ENCODE results near the gene MINDY4B. TPM values are rescaled to one million over a fixed set of nuclear protein-coding genes. Genes with fewer than 3 reads are reported as not detected.

MINDY4B gene
- total and polyA plus RNA-seq, 2 of the 4 experiments (the other 2 are of a cell fraction), result not detected

- intact Hi-C loops (cut with micrococcal nuclease), result no loop called here
- no peak overlapping the region for H4K5ac ChIP-seq (ENCODE audit: low read depth, low read length)
- H3K9ac ChIP-seq (ENCODE audit: low read depth, low read length), result no peak overlapping the region
- H3K56ac ChIP-seq (ENCODE audit: extremely low read depth, insufficient read depth, low read length), result no peak overlapping the region
- H2BK120ac ChIP-seq (ENCODE audit: low read depth, low read length), result no peak overlapping the region
- in situ Hi-C loops (cut with MboI; ENCODE audit: low sequenced_read_pairs), result no loop called here
- 71% methylated on average over 5 of the region's 12 CpGs; no CpG with 5 or more reads in 1 of the 2 experiments for WGBS, 2 experiments (ENCODE audit: extremely low coverage in 2 of 2, insufficient read length in 1 of 2)
- POLR2A ChIA-PET (ENCODE audit: unreplicated experiment), result no interaction called here
- no peak overlapping the region for H3K23ac ChIP-seq (ENCODE audit: low read depth, low read length)
- H3K4me1 ChIP-seq (ENCODE audit: control insufficient read depth, insufficient read depth, low read length), result no peaks in the 10 kb centered on the region
- no peak overlapping the region for H3K4me2 ChIP-seq (ENCODE audit: low read depth, low read length)
- H3K18ac ChIP-seq (ENCODE audit: low read depth, low read length), result no peak overlapping the region
- H2AK5ac ChIP-seq (ENCODE audit: low read depth, low read length), result no peak overlapping the region
- H2AK9ac ChIP-seq (replicated peaks; ENCODE audit: low read depth, low read length, poor library complexity), result no peak overlapping the region
- no peak overlapping the region for H3K27ac ChIP-seq (ENCODE audit: insufficient read depth, low read length)
- no peak overlapping the region for H2BK5ac ChIP-seq (ENCODE audit: low read depth, low read length, poor library complexity, severe bottlenecking)
- H3K36me3 ChIP-seq (ENCODE audit: control insufficient read depth, insufficient read depth, low read length), result no peaks in the 10 kb centered on the region
- H3K27me3 ChIP-seq (ENCODE audit: control insufficient read depth, insufficient read depth, low read length), result peaks cover 18% of the 10 kb centered on the region
- TF ChIP-seq USF2 (IDR thresholded peaks at IDR 0.05; ENCODE audit: low read depth, low read length), result no peak
- TF ChIP-seq NFE2L2 (IDR thresholded peaks at IDR 0.05; ENCODE audit: low read depth, low read length), result no peak
- TF ChIP-seq, protein P1, sequence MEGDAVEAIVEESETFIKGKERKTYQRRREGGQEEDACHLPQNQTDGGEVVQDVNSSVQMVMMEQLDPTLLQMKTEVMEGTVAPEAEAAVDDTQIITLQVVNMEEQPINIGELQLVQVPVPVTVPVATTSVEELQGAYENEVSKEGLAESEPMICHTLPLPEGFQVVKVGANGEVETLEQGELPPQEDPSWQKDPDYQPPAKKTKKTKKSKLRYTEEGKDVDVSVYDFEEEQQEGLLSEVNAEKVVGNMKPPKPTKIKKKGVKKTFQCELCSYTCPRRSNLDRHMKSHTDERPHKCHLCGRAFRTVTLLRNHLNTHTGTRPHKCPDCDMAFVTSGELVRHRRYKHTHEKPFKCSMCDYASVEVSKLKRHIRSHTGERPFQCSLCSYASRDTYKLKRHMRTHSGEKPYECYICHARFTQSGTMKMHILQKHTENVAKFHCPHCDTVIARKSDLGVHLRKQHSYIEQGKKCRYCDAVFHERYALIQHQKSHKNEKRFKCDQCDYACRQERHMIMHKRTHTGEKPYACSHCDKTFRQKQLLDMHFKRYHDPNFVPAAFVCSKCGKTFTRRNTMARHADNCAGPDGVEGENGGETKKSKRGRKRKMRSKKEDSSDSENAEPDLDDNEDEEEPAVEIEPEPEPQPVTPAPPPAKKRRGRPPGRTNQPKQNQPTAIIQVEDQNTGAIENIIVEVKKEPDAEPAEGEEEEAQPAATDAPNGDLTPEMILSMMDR (conservative IDR thresholded peaks at IDR 0.05; ENCODE audit: low read depth, low read length), result no peak
- no peak for TF ChIP-seq MAZ (IDR thresholded peaks at IDR 0.05; ENCODE audit: borderline replicate concordance, low read depth, low read length)
- no peaks in the 10 kb centered on the region for H3K9me3 ChIP-seq (ENCODE audit: control insufficient read depth, insufficient read depth, low read length)
- no peak overlapping the region for H2BK20ac ChIP-seq (ENCODE audit: low read depth, low read length)
- no peaks in the 10 kb centered on the region for H3K79me1 ChIP-seq (ENCODE audit: low read depth in 1 of 2, low read length in 2 of 2)
- no peak overlapping the region for H3K14ac ChIP-seq (replicated peaks; ENCODE audit: low read depth, low read length)
- DNase-seq, result no peak
- no peak overlapping the region for H2AFZ ChIP-seq (replicated peaks; ENCODE audit: low read length, poor library complexity)
- H4K91ac ChIP-seq (ENCODE audit: insufficient read depth, low read depth, low read length), result no peak overlapping the region
- H2BK15ac ChIP-seq (ENCODE audit: low read depth, low read length), result no peak overlapping the region
- no peak overlapping the region for H4K8ac ChIP-seq (ENCODE audit: low read depth in 2 of 2, low read length in 2 of 2)
- H3K4me3 ChIP-seq (ENCODE audit: insufficient read depth, low read depth, low read length), result no peak overlapping the region
- no peak for ATAC-seq (ENCODE audit: low read depth)
- no peak overlapping the region for H3K4ac ChIP-seq (ENCODE audit: low read depth, low read length)
- no peaks in the 10 kb centered on the region for H4K20me1 ChIP-seq (ENCODE audit: insufficient read depth, low read length)
- BruUV-seq (replicated peaks), result no TSS peak
- no peaks in the 10 kb centered on the region for H3K9me1 ChIP-seq (ENCODE audit: insufficient read depth, low read length)
- CTCF ChIA-PET, result no interaction called here
- dilution Hi-C loops (cut with HindIII; ENCODE audit: low sequenced_read_pairs, unreplicated experiment), result no loop called here
Observed at GRCh38 chr3:150826466-150827282, 78.6 kb downstream of the MINDY4B start.
